ENCODE results near the gene ZNF414.

Gene ZNF414

DNA sequence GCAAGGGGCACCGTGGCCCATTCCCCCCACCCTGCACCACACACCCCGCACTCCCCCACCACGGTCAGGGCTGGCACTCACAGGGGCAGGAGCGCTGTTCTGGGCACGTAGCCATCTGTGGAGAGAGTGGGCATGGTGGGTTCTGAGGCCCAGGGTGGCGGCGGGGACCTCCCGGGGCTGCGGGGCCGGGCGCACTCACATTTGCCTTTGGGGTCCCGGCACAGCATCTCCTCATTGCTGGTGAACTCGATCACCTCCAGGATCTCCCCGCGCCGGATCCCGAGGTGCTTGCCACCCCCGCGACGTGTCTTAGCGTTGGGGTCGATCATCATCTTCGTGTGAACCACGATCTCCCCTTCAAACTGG, 23.6 kb downstream of the ZNF414 start:
- DNase-seq (ENCODE audit: low read depth) = no peak

DNA sequence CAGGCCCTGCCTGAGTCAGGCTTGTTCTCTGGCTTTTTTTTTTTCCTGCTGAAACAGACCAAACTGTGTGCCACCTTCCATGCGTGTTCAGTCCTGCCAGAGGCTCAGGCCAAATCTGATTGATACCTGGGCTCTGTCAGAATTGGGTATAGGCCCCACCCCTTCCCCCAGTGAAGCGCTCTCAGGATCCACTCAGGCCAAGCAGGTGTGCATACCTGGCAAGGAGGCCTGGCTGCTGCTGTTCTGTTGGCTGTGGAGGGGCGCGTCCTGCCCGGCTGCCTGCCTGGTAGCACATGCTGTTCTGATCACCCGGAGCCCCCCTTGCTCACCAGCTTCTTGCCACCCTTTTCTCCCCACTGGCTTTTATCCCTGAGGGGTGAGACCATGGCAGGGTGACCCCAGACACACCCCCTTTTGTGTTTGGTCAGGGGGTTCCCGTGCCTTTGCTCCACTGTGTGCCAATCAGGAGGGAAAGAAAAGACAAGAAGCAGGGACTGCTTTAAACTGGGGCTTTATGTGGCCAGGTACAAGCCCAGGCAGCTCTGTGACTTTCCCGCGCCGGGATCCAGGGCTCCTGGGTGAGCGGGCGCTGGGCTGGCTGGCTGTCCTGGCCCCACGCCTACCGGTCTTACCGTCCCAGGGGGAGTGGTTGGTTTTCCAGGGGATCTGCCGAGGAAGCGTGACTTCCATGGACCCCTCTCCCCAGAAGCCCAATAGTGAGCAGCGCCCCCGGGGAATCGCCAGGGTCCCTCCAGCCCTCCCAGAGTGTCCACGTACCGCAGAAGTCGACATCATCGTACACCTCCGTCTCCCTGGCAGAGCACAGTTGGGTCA, 24.2 kb downstream of the ZNF414 start:
- no peak for DNase-seq (ENCODE audit: low read depth)

DNA sequence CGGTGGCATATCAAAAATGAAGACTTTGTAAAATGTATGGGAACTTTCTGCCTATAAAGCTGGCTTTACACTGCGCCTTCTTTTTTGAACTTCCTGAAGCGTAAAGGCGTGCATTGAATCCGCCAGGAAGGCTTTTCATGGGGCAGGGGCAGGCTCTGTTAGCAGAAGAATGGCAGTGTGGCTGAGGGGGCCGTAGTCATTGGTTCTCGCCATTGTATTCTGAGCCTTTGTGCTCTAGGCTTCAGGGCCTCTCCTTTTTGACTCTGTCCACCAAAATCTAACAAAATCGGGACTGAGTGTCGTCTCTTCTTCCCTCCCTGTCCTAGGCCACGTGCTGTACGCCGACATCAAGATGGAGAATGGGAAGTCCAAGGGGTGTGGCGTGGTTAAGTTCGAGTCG, 25.6 kb downstream of the ZNF414 start:
- no peak for DNase-seq (ENCODE audit: low read depth)

DNA sequence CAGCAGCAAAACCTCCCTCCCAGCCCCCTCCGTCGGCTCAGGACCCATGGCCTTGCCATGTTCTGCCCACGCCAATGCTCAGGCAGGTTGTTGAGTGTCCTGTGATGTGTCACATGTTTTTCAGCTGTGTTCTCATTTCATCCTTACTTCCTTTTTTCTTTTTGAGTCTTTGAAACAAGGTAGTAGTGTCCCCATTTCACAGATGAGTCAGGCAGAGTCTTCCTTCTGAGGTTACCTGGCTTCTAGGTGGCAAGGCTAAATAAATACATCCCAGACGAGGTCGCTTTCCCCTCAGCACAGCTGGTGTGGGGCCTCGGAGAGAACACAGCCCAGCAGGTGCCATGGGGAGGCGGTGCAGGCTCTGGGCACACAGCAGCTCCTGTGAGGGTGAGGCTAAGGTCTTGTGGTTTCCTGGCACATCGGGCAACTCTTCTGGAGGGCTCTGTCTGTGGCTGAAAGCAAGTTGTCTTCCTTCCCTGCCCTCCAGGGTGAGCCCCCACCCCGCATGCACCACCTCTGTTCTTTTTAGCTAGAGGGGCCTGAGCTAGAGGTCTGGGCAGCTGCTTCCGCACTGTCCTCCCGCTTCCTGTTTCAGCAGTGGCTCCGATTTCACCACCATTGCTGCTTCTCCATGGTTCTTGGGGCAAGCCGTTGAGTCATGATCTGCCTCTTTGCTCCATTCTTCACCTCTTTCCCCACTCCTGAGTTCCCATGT, 26.7 kb downstream of the ZNF414 start:
- DNase-seq (ENCODE audit: low read depth) = peak; percentile 48

DNA sequence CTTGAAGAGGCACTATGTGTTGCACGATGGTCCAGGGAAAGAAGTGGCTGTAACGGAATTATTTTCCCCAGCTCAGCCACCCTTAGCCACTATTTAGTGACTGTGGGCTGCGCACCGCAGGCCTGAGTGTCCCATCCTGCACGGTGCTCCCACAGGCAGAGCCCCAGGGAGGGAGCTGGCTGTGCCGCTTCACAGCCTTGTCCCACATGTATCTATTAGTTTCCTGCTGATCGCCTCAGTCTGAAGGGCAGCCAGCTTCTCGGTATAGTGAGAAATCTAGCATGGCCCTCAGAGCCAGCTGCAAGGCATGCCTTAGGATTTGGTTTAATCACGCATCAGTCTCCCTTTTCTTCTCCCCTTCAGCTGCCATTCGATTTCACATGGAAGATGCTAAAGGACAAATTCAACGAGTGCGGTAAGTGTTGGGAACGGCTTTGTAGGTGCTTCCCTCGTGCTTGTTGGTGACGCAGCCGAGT, 27.3 kb downstream of the ZNF414 start:
- DNase-seq (ENCODE audit: low read depth) = no peak

DNA sequence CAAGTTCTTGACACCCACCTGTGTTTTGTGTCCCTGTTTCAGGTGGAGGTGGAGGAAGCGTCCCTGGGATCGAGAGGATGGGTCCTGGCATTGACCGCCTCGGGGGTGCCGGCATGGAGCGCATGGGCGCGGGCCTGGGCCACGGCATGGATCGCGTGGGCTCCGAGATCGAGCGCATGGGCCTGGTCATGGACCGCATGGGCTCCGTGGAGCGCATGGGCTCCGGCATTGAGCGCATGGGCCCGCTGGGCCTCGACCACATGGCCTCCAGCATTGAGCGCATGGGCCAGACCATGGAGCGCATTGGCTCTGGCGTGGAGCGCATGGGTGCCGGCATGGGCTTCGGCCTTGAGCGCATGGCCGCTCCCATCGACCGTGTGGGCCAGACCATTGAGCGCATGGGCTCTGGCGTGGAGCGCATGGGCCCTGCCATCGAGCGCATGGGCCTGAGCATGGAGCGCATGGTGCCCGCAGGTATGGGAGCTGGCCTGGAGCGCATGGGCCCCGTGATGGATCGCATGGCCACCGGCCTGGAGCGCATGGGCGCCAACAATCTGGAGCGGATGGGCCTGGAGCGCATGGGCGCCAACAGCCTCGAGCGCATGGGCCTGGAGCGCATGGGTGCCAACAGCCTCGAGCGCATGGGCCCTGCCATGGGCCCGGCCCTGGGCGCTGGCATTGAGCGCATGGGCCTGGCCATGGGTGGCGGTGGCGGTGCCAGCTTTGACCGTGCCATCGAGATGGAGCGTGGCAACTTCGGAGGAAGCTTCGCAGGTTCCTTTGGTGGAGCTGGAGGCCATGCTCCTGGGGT, 28.2 kb downstream of the ZNF414 start:
- DNase-seq (ENCODE audit: low read depth) = no peak

DNA sequence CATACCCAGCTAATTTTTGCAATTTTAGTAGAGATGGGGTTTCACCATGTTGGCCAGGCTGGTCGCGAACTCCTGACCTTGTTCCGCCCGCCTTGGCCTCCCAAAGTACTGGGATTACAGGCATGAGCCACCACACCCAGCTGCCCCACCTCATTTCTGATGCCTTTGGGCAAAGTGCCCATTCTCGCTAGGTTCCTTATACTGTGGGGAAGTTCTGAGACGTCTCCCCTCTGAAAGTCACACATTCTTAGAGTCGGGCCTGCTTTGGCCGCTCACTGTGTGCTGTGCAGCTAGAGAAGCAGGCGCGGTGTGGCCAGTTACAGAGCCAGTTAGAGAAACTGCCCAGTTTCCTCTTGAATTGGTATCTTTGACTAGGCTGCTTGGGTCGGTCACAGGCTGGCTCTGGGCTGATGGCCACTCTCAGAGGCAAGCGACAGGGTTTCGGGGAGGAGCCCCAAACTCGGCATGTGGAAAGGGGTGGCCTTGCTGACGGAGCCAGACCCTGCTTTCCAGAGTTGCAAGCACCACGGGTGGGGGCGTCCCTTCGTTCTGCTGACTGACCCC, 29.6 kb downstream of the ZNF414 start:
- DNase-seq (ENCODE audit: low read depth) = no peak

DNA sequence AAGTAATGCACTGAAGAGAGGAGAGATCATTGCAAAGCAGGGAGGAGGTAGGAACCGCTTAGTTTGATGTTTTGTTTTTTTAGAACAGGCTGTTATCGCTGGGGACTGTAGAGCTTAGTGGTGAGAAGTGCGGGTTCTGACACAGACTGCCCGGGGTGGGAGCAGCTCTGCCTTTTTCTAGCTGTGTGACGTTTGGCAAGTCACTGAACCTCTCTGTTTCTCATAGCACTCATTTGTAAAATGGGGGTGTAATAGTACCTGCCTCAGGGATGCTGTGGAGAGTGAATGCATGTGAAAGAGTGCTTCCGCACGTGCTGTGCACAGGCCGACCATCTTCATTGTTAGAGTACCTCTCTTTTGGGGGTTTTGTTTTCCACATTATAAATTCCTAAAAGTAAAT, 30.8 kb downstream of the ZNF414 start:
- DNase-seq (ENCODE audit: low read depth) = no peak

DNA sequence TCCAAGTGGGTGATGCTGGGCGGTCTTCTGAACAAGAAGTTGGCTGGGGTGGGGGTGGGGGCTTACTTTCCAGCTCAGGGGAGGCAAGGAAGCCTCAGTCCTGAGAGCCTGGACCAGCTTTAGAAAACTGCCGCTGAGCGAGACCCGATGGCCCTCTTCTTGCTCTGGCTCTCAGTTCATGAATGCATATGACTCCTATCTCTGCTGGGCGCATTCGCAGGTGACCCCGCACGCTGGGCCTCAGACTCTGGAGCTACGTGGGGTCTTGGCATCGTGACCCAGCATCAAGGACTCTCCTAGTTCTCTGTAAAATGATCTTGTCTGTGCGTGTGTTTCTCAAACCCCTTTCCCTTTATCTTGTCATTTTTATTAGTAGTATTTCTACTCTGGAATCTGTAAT, 31.3 kb downstream of the ZNF414 start:
- no peak for DNase-seq (ENCODE audit: low read depth)

DNA sequence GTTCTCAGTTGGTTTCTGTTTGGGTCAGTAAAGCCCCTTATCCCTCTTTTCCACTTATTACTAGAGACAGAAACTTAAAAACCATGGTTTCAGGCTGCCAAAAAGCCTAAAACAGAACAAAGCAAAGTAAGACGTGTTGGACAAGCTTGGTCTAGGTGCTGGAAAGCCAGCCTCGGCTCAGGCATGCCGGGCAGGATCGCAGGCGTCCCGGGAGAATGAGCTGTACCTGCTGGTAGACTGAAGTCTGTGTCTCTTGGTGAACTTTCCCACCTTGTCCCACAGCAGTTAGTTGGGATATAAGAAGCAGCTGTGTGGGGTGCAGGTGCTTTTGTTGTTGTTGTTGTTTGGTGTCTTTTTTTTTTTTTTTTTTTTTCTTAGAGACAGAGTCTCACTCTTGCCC, 32.4 kb downstream of the ZNF414 start:
- no peak for DNase-seq (ENCODE audit: low read depth)

DNA sequence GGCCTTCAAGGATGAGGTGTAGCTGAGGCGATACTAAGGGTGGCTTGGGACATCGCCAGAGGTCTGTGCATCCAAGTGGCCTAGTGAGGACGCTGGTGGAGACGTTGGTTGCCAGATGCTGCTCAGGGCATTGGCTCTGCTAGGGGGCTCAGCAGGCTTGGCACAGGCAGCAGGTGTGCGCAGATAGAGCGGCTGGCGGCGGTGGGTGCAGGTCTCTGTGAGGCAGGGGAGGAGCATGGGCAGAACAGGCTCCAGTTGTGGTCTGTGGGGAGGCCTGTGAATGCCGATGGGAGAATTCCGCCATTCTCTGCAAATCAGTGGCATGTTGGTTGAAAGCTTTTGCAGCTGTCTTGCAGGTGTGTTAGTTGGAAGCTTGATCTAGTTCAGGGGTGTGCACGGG, 32.8 kb downstream of the ZNF414 start:
- DNase-seq (ENCODE audit: low read depth) = no peak

DNA sequence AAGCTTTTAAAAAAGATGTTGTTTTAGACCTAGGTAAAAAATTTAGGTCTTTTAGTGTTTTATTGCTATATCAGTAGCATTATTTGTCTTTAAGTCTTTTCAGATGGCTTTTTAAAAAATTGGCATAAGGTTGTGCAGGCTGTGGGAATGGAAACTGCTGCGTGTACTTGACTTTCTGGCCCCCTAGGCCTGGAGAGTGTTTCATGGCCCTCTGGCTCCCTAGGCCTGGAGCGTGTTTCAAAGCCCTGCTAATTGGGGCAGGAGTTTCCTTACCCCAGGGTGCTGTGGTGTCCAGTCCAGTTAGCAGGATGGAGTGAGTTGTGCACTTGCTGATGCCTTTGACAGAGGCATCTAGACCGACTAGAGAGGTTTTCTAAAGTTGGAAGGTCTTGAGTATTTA, 35.4 kb downstream of the ZNF414 start:
- DNase-seq (ENCODE audit: low read depth) = no peak

DNA sequence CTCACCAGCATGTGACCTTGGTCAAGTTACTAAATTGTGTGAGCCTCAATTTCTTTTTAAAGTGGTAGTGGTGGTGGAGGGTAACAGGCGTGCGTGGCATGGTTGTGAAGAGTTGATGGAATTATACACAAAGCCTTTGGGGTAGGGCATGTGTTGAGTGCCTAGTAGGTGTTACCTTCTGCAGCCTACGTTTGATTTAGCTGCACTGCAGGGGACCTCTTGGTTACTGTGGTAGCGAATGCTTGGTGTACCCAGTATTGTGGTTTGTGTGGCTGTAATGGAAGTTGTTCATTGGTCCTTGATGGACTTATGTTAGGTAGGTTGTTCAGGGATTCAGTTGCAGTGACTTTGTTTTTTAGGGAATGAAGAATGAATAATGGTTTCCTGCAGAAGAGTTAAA, 36.1 kb downstream of the ZNF414 start:
- DNase-seq (ENCODE audit: low read depth) = no peak

DNA sequence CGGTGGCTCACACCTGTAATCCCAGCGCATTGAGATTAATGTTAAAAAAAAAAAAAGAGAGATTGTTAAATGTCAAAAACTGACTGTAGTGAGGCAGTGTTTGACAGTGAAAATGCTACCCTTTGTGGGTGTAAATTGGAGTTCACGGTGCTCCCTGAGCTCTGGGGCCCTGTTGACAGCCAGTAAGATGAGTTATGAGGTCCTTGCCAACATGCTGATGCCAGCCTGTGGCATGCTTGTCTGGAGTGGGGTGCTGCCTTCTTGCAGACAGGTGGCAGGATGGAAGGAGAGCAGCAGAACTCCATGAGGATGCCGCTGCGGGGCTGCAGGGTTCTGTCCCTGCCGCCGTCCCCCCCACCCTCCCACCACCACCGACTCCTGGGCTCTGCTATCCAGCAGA, 37.4 kb downstream of the ZNF414 start:
- DNase-seq (ENCODE audit: low read depth) = no peak

DNA sequence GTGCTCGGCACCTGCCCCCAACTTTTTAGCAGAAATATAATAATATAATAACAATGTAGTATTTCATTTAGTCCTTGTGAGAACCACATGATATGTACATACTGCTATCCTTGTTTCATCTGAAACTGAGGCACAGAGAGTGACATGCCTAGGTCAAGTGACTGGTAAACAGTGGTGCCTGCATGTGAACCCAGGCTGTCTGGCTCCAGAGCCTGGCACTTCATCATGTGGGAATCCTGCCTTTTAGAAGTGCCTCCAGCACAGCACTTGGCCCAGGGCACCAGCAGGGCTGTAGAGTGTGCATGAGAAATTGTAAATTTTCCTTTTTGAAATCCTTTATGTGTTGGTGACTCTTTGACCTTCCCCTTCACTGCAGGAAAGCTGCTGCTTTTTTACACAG, 39.0 kb downstream of the ZNF414 start:
- no peak for DNase-seq (ENCODE audit: low read depth)

DNA sequence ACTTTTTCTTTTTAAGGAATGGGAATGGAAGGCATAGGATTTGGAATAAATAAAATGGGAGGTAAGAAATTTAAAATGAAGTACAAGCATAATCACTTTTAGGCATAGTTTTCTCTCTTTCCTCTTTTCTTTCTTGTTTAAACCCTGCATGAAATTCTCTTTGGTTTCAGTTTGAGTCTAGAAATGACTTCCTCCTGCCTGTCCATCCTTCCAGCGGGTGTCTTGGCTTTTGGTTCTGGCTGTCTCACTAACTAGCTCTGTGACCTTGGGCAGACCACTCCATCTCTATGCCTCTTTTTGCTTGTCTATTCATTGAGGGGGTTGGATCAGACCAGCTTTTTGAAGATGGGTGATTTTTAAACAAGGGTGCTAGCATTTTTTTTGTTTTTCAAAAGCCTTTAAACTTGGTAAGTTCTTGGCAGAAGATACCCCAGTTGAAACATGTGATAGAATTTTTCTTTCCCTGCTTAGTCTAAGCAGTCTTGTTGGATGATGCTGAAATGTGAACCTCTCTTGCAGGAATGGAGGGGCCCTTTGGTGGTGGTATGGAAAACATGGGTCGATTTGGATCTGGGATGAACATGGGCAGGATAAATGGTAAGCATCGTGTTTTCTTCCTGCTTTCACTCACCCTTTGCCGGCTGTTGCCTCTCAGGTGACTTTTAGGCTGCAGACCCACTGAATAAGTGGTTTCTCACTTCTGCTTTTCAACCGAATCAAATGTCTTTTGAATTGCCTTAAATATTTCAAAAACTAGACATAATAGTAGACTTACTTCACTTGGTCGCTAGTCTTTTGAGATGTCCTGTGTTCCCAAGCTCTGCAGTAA, 40.1 kb downstream of the ZNF414 start:
- DNase-seq (ENCODE audit: low read depth) = no peak

DNA sequence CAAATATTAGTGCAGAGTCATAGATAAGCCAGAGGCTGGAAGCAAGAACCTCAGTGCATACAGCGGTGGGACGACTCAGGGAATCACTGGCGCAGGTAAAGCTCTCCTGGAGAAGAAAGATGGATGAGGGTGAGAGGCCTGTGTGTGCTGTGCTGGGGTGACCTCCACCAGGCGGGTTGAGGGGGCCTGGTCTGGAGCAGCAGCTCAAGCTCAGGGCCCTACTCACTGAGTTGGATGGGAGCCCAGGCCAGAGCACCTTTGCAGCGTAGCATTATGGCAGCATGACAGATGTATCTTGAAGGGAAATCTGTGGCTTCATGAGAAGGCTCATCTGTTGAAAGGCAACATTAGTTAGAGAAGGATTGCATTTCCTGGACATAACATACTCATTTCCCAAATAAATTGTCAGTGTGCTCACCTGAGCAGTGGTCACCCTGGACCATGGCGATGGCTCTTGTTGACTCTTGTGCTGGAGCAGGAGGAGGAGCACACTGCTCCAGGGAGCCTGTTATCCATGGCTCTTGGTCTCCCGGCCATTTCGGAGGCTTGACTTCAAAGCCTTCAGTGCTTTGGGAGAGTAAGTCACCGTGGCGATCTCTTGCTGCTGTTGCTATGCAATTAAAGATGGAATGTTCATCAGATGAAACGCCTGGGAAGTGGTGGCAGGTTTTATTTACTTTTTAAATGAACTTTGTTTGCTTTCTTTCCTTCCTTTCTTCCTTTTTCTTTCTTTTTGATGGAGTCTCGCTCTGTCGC, 44.2 kb downstream of the ZNF414 start:
- no peak for DNase-seq (ENCODE audit: low read depth)

DNA sequence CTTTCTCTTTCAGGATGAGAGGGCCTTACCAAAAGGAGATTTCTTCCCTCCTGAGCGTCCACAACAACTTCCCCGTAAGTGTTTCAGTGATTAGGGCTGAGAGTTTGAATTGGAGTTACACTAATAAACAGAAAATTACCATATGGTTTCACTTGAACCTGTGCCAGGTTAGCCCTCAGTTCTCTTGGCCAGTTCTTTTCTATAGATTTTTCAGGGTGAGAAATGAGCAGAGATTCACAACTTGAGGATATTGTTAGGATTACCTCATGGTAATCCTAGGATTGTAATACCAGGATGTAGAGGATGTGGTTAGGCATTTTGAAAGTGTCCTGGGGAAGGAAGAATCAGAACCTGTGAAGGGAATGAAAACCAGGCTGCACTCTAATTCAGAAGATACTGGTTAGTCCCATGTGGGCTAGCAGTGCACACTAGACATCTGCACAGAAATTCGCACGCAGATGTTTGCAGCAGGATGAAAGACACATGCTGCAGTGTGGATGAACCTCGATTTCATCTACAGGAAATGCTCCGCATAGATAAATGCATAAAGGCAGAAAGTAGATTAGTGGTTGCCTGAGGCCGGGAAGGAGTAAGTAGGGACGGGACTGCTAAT, 45.1 kb downstream of the ZNF414 start:
- DNase-seq (ENCODE audit: low read depth) = peak; percentile 68

DNA sequence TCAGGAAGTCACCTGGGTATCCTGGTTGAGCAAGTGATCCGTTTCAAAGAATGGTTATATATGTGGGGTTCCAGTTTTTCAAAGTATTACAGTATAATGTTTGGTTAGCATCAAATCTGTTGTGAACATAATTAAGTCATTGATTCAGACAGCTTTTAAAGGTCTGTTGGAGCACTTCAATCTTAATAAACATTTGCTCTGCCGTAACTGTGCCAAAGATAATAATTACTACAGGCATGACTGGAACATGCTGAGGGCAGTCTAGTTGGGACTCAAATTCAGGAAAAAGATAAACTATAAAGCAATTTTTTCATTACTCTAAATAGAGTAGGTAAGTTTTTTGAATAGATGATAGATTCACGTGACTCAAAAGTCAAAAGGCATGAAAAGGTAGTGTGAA, 45.8 kb downstream of the ZNF414 start:
- DNase-seq (ENCODE audit: low read depth) = no peak

DNA sequence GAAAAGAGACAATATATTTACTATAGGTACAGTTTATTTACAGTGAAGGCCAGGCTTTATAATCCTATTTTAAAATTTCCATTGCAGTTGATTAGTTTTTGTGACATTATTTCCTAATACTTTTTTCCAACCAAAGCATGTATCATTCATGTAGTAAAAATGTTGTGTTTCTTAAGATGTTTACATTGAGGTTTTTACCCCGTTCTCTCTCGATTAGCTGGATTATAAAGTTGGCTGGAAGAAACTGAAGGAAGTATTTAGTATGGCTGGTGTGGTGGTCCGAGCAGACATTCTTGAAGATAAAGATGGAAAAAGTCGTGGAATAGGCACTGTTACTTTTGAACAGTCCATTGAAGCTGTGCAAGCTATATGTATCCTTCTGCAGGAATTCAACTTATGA, 47.9 kb downstream of the ZNF414 start:
- peak; percentile 93 for DNase-seq (ENCODE audit: low read depth)
